Liver (tissue), 9 donors: Measurements from ENCODE around the gene ZNF467. TPM values are rescaled to one million over a fixed set of nuclear protein-coding genes. Genes with fewer than 3 reads are reported as not detected.

Source experiments
- DNase-seq: peaks from one replicate; pipeline ENCODE4 v3.0.0-alpha.2; 2017; ENCODE audit warnings: low spot score
- H3K27ac ChIP-seq, 2 donors: one replicate each; pipeline ENCODE4 v1.7.0; 2013; ENCODE audit warnings: inconsistent platforms in 2 of 2, low read length in 2 of 2, control low read depth in 1 of 2, low read depth in 1 of 2, mild to moderate bottlenecking in 1 of 2
- H3K27me3 ChIP-seq, 4 donors: one replicate each; pipeline versions ENCODE4 v1.6.1 to v1.7.0; 2013; ENCODE audit warnings: low read length in 3 of 4, inconsistent platforms in 1 of 4, mild to moderate bottlenecking in 1 of 4, moderate library complexity in 1 of 4; ENCODE audit not compliant: control insufficient read depth in 4 of 4, insufficient read depth in 4 of 4
- H3K36me3 ChIP-seq, 4 donors: one replicate each; pipeline versions ENCODE4 v1.6.1 to v1.7.0; 2013; ENCODE audit warnings: low read length in 3 of 4, mild to moderate bottlenecking in 3 of 4, low read depth in 1 of 4, moderate library complexity in 1 of 4; ENCODE audit not compliant: control insufficient read depth in 4 of 4, insufficient read depth in 3 of 4
- H3K4me1 ChIP-seq, 4 donors: one replicate each; pipeline versions ENCODE4 v1.6.1 to v1.7.0; 2013; ENCODE audit warnings: low read length in 3 of 4, mild to moderate bottlenecking in 3 of 4, moderate library complexity in 1 of 4; ENCODE audit not compliant: control insufficient read depth in 4 of 4, insufficient read depth in 4 of 4
- H3K4me3 ChIP-seq, 3 donors: one replicate each; pipeline versions ENCODE4 v1.6.1 to v1.7.0; 2013; ENCODE audit warnings: low read length in 3 of 3, control low read depth in 1 of 3, low read depth in 1 of 3, mild to moderate bottlenecking in 1 of 3
- H3K9ac ChIP-seq, 2 donors: one replicate each; pipeline ENCODE4 v1.7.0; 2013; ENCODE audit warnings: low read length in 2 of 2, mild to moderate bottlenecking in 2 of 2, moderate library complexity in 2 of 2, control low read depth in 1 of 2, low read depth in 1 of 2
- H3K9me3 ChIP-seq, 4 donors: one replicate each; pipeline versions ENCODE4 v1.6.1 to v1.7.0; 2013; ENCODE audit warnings: low read length in 3 of 4; ENCODE audit not compliant: control insufficient read depth in 4 of 4
- ATF3 ChIP-seq: IDR thresholded peaks from 2 replicates; pipeline ENCODE4 v1.6.1; 2016; ENCODE audit warnings: antibody characterized with exemption
- CTCF ChIP-seq: fragments of 150-350 bp; IDR thresholded peaks from 2 replicates; pipeline ENCODE4 v1.5.1; 2017; ENCODE audit warnings: improper control_type of control experiment, low read depth, low read length; ENCODE audit not compliant: missing input control
- EGR1 ChIP-seq, 2 donors: IDR thresholded peaks; 2 replicates each; pipeline ENCODE4 v1.6.1; 2016 to 2018; ENCODE audit warnings: antibody characterized with exemption in 2 of 2, low read depth in 2 of 2
- FOXA1 ChIP-seq: IDR thresholded peaks from 2 replicates; pipeline ENCODE4 v1.6.1; 2016; ENCODE audit warnings: antibody characterized with exemption
- FOXA2 ChIP-seq: IDR thresholded peaks from 2 replicates; pipeline ENCODE4 v1.6.1; 2016; ENCODE audit warnings: antibody characterized with exemption
- GABPA ChIP-seq, 2 donors: IDR thresholded peaks in 1 of 2; conservative IDR thresholded peaks in 1 of 2; 2 replicates each; pipeline ENCODE4 v1.6.1; 2016; ENCODE audit warnings: antibody characterized with exemption in 2 of 2, mild to moderate bottlenecking in 1 of 2, moderate library complexity in 1 of 2
- HNF4A ChIP-seq, 2 donors: conservative IDR thresholded peaks; 2 replicates each; pipeline ENCODE4 v1.6.1; 2016; ENCODE audit warnings: antibody characterized with exemption in 2 of 2, mild to moderate bottlenecking in 2 of 2
- HNF4G ChIP-seq: IDR thresholded peaks from 2 replicates; pipeline ENCODE4 v1.6.1; 2016; ENCODE audit warnings: antibody characterized with exemption
- JUND ChIP-seq, 2 donors: IDR thresholded peaks; 2 replicates each; pipeline ENCODE4 v1.6.1; 2016; ENCODE audit warnings: antibody characterized with exemption in 2 of 2
- MAX ChIP-seq: IDR thresholded peaks from 2 replicates; pipeline ENCODE4 v1.6.1; 2016; ENCODE audit warnings: antibody characterized with exemption
- RAD21 ChIP-seq, 2 donors: IDR thresholded peaks; 2 replicates each; pipeline ENCODE4 v1.6.1; 2016; ENCODE audit warnings: antibody characterized with exemption in 2 of 2, mild to moderate bottlenecking in 2 of 2
- REST ChIP-seq: IDR thresholded peaks from 2 replicates; pipeline ENCODE4 v1.6.1; 2016; ENCODE audit warnings: antibody characterized with exemption, mild to moderate bottlenecking
- SP1 ChIP-seq: IDR thresholded peaks from 2 replicates; pipeline ENCODE4 v1.6.1; 2018; ENCODE audit warnings: antibody characterized with exemption, mild to moderate bottlenecking
- TAF1 ChIP-seq: conservative IDR thresholded peaks from 2 replicates; pipeline ENCODE4 v1.6.1; 2016; ENCODE audit warnings: antibody characterized with exemption, mild to moderate bottlenecking
- YY1 ChIP-seq: IDR thresholded peaks from 2 replicates; pipeline ENCODE4 v1.6.1; 2016; ENCODE audit warnings: antibody characterized with exemption, mild to moderate bottlenecking
- ZBTB33 ChIP-seq: IDR thresholded peaks from 2 replicates; pipeline ENCODE4 v1.6.1; 2016; ENCODE audit warnings: antibody characterized with exemption
- WGBS: extraction: QIAGEN DNeasy Blood & Tissue Kit; methylation state at CpG from one replicate; pipeline ENCODE4 v1.1.7; 2013; 5-methylcytosine and 5-hydroxymethylcytosine counted together
- polyA plus RNA-seq, 2 donors: library from polyadenylated mRNA; stranded (reverse) in 1 of 2; unstranded in 1 of 2; fragments of 200-250 nt in 1 of 2; fragments of >200 nt in 1 of 2; fragmentation: Nextera tagmentation in 1 of 2; extraction: Ambion mirVana in 1 of 2; gene quantifications; one replicate each; pipeline versions ENCODE4 v1.2.1 to v1.2.3, GENCODE V29; 2013 to 2015
- total RNA-seq, 2 donors: library from RNA; depleted of rRNA; stranded (reverse); fragments of >200 nt; gene quantifications; one replicate each; pipeline ENCODE4 v1.2.3, GENCODE V29; 2014
- donor health status: healthy.
- donor health status: healthy.
- donor health status: healthy.
- donor health status: healthy.
- donor health status: healthy.

The ZNF467 gene
- total and polyA plus RNA-seq, 4 donors: 2.8 to 4.0 (median 3.7) TPM

- 79% methylated on average over 5 of the region's 5 CpGs for WGBS
- Histone ChIP-seq H3K4me1 (peaks cover 6 to 21% (median 13%) of the 10 kb centered on the region in 4 donors), H3K36me3 (no peaks in the 10 kb centered on the region), H3K4me3 (no peak overlapping the region), H3K9me3 (no peaks in the 10 kb centered on the region), H3K27me3 (no peaks in the 10 kb centered on the region), H3K27ac (no peak overlapping the region), H3K9ac (no peak overlapping the region)
- TF ChIP-seq REST (no peak), EGR1 (IDR thresholded peaks at IDR 0.05; ENCODE audit: low read depth in 2 of 2) (no peak), MAX (no peak), TAF1 (no peak), FOXA1 (no peak), FOXA2 (no peak), HNF4A (conservative IDR thresholded peaks at IDR 0.05) (no peak), YY1 (no peak), ZBTB33 (no peak), ATF3 (no peak), HNF4G (no peak), GABPA (IDR thresholded peaks at IDR 0.05 in 1 of 2, conservative IDR thresholded peaks at IDR 0.05 in 1 of 2) (no peak), JUND (IDR thresholded peaks at IDR 0.05) (no peak), SP1 (no peak), RAD21 (IDR thresholded peaks at IDR 0.05) (no peak)
- peak; percentile 31 for DNase-seq
These were observed 53.5 kb downstream of the ZNF467 start for GRCh38 chr7:149719912-149720335.

- DNase-seq: no peak
- H3K27me3 ChIP-seq: no peaks in the 10 kb centered on the region
- H3K9me3 ChIP-seq: no peaks in the 10 kb centered on the region
- H3K9ac ChIP-seq: no peak overlapping the region
- H3K4me1 ChIP-seq: peaks cover 6 to 21% (median 14%) of the 10 kb centered on the region in 4 donors
- WGBS: 95% methylated on average over 29 of the region's 29 CpGs
- no peak overlapping the region for H3K4me3 ChIP-seq
- H3K27ac ChIP-seq: no peak overlapping the region
- no peaks in the 10 kb centered on the region for H3K36me3 ChIP-seq
- TF ChIP-seq SP1: no peak
- no peak for TF ChIP-seq HNF4A (conservative IDR thresholded peaks at IDR 0.05)
- no peak for TF ChIP-seq REST
- TF ChIP-seq ATF3: no peak
- no peak for TF ChIP-seq YY1
- TF ChIP-seq FOXA2: no peak
- TF ChIP-seq CTCF: no peak
- TF ChIP-seq GABPA (IDR thresholded peaks at IDR 0.05 in 1 of 2, conservative IDR thresholded peaks at IDR 0.05 in 1 of 2): no peak
- TF ChIP-seq TAF1: no peak
- no peak for TF ChIP-seq FOXA1
- TF ChIP-seq EGR1 (IDR thresholded peaks at IDR 0.05; ENCODE audit: low read depth in 2 of 2): no peak
These were observed 54.1 kb downstream of the ZNF467 start for GRCh38 chr7:149719050-149719899.
